Activated T-cell treated with anti-CD3 and anti-CD28 coated beads for 1 hour (primary cell): ENCODE measurements around the gene HPCAL1.

Source experiments
- DNase-seq: peaks from one replicate; pipeline ENCODE4 v3.0.0-alpha.2; 2020; ENCODE audit warnings: low read depth

The HPCAL1 gene

GRCh38 chr2:10303694-10304378, 1.1 kb downstream of the HPCAL1 start:
- DNase-seq, result peak; percentile 29

DNA sequence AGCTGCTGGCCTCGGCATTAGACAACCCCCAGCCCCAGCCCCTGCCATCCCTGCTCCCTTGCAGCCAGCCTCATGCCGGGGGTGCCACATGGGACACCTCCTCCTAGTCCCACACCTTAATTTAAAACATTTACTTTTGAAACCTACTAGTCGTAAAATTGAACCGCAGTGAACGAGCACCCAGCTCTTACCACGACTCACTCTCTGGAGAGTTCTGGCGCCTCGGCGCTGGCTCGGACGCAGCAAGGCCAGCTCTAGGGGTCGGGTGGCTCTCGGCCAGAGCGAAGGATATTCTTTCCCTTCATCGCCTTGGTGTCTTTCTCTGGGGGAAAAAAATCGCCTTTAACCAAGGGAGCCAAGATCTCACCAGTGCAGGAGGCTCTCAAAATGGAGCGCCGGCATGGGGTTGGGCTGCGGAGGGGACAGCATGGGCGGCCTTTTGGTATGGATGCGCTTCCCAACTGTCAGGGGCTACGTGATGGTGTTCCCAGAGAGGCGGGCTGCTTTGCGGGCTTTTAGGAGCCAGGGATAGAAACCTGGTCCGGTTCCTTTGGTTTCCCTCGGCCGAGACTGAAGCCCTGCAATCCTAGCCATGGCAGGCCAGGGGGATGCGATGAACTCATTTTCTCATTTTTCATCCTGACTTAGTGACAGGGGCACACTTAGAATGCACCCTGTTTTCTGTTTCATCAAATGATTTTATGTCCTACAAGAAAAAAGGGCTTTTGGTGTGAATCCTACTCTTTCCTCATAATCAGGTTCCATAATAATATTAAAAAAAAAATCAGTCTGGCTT, 2.0 kb downstream of the HPCAL1 start:
- DNase-seq, result no peak

- DNase-seq, result no peak
Measured at GRCh38 chr2:10305254-10305635, 2.5 kb downstream of the HPCAL1 start.

DNA sequence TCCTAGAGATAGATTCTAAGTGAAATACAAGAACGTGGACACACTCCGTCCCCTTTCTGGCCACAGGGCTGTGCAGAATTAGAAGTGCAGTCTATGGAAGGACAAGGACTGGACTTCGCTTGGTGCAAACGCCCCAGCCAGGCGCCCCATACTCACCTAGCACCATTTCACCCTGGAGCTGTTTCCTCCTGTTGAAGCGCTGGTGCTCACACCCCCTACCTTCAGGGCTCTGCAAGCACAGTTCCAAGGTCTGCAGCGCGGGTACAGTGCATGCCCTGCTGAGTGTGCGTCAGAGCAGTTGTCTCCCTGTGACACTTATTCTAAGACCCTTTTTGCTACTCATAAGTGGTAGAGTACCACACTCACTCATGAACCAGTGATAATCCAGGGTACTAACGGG, 3.0 kb downstream of the HPCAL1 start:
- DNase-seq, result no peak

DNA sequence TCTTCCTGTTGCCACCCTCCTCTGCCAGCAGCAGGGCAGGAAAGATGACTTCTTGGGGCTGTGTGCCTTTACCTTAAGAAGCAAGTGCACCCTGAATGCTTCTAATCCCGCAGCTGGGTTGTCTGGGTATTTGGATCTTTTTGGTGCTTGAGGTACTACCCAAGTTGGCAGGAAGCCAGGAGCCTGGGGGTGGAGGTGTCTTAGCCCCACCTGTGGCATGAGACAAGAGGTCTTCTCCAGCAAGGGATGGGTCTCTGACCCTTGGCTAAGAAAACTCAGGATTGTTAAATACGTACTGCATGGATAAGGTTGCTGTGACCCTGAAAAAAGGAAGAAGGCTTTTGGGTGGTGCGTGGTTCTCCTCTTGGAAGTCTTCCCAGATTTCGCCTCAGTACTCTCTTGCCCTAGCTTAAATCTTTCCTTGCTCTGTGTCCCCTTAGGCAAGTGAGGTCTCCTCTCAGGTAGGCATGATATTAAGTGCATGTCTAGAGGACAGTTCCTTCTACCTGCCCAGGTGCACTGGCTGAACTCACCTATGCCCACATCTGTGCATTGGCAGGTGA, 4.3 kb downstream of the HPCAL1 start:
- DNase-seq, result no peak

DNA sequence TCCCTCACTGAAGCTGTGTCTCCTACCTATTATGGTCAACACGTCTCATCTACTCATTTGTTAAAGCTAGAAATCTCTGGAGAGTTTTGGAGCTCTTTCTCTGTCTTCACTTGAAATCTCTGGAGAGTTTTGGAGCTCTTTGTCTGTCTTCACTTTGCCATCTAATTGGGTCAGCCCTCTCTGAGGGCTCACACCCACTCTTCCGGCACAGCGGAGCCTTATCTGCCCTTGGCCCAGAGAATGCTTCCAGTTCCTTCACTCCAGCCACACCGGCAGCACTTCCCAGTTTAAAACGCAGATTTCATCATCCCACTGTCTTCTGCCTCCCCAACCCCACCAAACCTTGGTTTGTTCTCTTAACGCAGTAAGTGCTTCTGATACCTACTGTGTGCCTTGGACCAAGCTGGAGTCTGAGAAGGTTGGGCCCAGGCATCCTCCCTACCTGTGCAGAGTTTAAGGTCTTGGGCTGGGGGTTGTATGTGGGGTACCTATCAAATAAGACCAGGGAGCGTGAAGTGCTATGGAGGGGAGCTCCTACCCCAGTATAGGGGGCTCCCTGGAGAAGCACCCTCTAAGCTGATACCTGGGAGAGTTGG, 5.0 kb downstream of the HPCAL1 start:
- no peak for DNase-seq

- DNase-seq, result no peak
Measured at GRCh38 chr2:10308866-10309265, 6.2 kb downstream of the HPCAL1 start.

- no peak for DNase-seq
Measured at GRCh38 chr2:10309286-10309685, 6.6 kb downstream of the HPCAL1 start.

- no peak for DNase-seq
Measured at GRCh38 chr2:10310309-10310888, 7.7 kb downstream of the HPCAL1 start.

DNA sequence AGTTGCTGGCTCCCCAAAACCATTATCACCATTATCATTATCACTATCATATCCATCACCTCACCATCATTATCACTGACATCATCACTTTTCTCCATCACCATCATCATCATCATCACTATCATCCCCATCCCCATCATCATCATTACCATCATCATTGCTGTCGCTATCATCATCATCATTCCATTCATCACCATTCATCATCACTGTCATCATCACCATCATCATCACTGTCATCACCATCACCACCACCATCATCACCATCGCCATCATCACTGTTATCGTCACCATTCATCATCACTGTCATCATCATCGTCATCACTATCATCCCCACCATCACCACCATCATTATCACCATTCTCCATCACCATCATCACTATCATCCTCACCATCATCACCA, 9.0 kb downstream of the HPCAL1 start:
- no peak for DNase-seq

GRCh38 chr2:10312437-10312957, 9.8 kb downstream of the HPCAL1 start:
- DNase-seq, result no peak

DNA sequence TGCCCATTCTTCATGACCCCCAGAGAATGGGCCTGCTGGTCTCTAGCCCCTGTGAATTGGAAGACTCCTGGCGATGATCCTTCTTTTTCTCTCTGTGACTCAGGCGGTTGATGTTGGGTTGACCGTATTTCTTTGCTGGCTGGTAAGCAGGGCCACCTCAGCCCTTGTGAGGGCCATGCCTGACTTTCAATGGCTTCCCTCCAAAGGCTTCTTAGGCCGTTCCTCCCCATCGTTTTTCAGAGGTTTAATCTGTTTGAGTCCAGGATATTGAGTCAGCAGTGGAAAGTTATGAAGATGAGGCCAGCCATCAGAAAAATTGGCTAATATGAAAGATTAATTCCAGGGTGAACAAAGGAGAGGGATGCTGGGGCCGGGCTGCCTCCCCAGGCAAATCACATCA, 13.6 kb downstream of the HPCAL1 start:
- no peak for DNase-seq

DNA sequence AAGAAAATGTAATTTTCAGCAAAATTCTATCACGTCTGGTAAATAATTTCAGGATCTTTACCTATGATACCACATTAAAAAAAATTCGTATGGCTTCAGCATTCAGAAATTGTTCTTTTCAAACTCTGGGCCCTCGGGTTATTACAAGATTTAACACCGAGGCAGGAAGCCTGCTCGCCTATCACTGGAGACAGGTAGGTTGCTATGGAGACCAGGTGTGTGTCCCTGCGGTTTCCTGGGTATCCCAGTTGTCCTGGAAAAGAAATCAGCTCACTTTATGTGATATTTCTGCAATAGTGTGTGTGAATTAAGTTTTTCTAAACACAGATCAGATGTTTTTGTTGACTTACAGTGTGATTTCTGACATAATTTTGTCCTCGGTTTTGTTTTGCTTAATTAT, 14.2 kb downstream of the HPCAL1 start:
- no peak for DNase-seq

DNA sequence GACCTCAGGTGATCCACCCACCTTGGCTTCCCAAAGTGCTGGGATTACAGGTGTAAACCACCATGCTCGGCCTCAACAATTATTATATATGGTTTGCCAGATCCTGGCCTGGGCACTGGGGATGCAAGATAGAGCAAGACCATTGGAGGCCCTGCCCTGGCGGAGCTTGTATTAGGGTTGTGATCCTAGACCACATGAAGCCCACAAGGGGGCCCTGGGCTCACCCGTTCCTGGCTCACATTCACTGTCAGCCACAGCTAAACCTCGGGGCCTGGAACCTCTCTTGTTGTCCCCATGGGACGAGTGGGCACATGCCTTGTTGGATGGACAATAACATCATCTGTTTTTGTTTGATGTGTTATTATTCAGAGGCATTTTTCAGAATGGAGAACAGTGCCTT, 14.9 kb downstream of the HPCAL1 start:
- DNase-seq, result no peak

- no peak for DNase-seq
Measured at GRCh38 chr2:10318345-10318744, 15.6 kb downstream of the HPCAL1 start.

GRCh38 chr2:10319892-10320574, 17.3 kb downstream of the HPCAL1 start:
- no peak for DNase-seq

- DNase-seq, result no peak
Measured at GRCh38 chr2:10320575-10320931, 17.8 kb downstream of the HPCAL1 start.

- no peak for DNase-seq
Measured at GRCh38 chr2:10320933-10321332, 18.2 kb downstream of the HPCAL1 start.

- DNase-seq, result no peak
Measured at GRCh38 chr2:10321622-10322021, 18.9 kb downstream of the HPCAL1 start.

GRCh38 chr2:10322481-10322880, 19.8 kb downstream of the HPCAL1 start:
- no peak for DNase-seq

GRCh38 chr2:10322973-10323372, 20.3 kb downstream of the HPCAL1 start:
- DNase-seq, result no peak

DNA sequence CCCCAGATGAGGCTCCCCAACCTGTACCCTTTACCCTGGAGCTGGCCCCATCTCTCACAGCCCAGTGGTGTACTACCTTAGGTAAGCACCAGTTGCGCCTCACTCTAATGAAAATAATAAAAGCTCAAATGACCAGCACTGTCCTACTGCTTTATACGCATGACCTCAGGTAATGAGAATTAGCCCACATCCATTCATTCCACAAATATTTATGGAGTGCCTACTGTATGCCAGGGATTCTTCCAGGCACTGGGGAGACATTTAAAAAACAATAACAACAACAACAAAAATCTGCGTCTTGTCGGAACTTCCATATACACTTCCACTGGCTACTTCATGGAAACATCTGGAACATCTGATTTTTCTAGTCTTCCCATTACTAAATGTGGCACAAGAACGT, 20.8 kb downstream of the HPCAL1 start:
- DNase-seq, result no peak
